Stimulated activated CD4-positive, alpha-beta T cell treated with anti-CD3 and anti-CD28 coated beads, Interleukin-12 subunit alpha, Interleukin-12 subunit beta, amount 100 ng/mL, for 4 hours (primary cell): Measurements from ENCODE around the gene WDR81.
A peak's percentile ranks its signal among the peaks of the same experiment; 100 is the strongest.
"Not testable (repeated sequence)": the region's sequence is repeated elsewhere in the genome, so short reads cannot be mapped to it uniquely, and the experiment has no call there.

Experiments used
- DNase-seq: peaks from one replicate; pipeline ENCODE4 v3.0.0-alpha.2; 2020

The WDR81 gene

DNA sequence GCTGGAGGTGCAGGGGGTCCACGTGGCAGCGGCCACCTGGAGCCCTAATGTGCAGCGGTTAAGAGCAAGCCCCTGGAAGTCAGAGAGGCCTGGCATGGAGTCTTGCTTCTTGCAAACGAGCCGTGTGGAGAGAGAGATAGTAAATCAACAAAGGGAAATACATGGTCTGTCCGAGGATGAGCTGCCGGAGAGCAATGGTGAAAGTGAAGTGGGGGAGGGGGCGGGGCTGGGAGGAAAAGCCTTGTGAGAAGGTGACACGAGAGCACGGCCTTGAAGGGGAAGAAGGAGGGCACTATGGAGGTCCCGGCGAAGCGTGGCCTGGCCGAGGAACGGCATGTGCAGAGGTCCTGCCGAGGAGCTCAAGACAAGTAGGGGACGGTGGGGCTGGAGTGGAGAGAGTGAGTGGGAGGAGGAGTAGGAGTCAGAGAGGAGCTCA lies 31.3 kb downstream of the WDR81 start:
- no peak for DNase-seq

GRCh38 chr17:1758807-1759206 lies 34.3 kb downstream of the WDR81 start:
- no peak for DNase-seq

- no peak for DNase-seq
Measured at GRCh38 chr17:1759529-1759928, 35.0 kb downstream of the WDR81 start.

- no peak for DNase-seq
Measured at GRCh38 chr17:1762233-1762900, 37.9 kb downstream of the WDR81 start.

DNA sequence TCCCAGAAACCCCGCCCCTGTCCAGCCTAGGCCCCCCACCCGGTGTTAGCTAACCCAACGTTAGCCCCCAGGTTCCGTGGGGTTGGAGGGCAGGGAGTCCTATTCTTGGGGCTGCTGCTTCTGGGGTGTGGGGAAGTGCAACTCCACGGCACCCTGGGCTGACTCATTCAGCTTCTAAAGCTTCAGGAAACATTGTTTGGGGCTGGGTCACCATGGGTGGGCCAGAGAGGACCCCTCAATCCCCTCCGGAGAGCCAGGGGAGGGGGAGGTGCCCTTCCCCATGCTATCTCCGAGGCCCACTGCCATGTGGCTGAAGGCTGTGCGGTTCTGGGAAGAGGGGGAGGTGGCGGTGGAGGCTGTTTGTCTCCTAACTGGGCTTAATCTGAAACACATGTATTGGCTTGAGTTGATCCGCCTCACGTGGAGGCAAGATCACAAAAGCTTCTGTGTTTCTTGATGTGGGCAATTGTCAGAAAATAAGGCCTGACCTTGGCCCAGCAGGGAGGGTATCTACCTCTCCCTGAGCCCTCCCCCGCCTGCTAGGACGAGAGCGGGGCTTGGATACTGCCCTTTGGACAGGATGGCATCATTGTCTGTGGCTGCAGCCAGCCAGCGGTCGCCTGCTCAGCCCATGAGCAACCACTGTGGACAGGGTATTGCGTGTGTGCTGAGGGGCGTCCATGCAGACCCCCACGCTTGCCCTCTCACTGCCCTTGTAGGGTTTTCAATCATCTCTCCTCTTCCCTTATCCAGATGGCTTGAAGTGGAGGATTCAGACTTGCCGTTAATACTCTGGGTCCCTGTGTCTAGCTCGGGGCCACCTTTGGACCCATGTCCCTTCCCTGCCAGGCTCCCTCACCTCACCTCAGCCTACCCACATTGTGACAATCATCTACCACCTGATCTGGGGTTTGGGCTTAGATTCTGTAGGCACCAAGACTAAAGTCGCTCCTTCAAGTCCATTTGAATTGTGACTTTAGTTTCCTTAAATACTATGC lies 38.7 kb downstream of the WDR81 start:
- DNase-seq = no peak

DNA sequence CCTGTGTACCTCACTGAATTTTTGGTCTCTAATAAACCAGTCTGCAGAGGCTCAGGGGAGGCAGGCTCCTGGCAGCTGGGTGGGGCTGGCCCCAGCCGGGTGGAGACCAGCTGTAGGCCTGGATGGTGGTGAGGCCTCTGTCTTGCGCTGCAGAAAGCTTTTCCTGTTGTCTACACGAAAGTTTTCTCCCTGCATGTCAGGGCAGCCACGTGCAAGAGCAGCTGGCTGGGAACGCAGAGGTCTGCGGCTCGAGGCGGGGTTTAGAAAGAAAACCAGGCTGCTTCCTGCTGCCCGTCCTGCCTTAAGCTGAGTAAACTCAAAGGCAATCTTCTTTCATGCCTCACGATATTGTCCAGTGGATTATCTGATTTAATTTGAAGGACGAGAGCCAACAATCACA lies 39.8 kb downstream of the WDR81 start:
- peak; percentile 19 for DNase-seq

DNA sequence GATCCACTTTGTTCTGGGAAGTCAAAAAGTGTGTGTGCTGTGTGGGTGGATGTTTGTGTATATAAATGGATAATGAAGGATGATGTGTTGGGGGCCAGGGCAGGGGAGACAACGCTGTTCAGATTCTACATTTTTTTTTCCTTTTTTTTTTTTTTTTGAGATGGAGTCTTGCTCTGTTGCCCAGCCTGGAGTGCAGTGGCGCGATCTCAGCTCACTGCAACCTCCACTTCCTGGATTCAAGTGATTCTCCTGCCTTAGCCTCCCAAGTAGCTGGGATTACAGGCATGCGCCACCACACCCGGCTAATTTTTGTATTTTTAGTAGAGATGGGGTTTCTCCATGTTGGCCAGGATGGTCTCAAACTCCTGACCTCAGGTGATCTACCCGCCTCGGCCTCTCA lies 40.2 kb downstream of the WDR81 start:
- DNase-seq = not testable (repeated sequence)

DNA sequence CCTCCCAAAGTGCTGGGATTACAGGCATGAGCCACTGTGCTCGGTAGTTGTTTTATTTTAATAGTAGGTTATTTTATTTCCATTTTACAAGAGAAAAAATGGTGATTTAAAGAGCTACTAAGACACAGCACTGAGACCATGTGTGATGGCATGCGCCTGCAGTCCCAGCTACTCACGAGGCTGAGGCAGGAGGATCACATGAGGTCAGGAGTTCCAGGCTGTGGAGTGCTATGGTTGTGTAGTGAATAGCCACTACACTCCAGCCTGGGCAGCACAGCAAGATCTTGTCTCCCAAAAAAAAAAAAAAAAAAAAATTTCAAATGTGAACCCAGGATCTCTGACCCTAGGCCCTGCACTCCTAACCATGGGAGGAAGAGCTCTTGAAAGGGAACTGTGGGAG lies 41.1 kb downstream of the WDR81 start:
- DNase-seq = no peak

DNA sequence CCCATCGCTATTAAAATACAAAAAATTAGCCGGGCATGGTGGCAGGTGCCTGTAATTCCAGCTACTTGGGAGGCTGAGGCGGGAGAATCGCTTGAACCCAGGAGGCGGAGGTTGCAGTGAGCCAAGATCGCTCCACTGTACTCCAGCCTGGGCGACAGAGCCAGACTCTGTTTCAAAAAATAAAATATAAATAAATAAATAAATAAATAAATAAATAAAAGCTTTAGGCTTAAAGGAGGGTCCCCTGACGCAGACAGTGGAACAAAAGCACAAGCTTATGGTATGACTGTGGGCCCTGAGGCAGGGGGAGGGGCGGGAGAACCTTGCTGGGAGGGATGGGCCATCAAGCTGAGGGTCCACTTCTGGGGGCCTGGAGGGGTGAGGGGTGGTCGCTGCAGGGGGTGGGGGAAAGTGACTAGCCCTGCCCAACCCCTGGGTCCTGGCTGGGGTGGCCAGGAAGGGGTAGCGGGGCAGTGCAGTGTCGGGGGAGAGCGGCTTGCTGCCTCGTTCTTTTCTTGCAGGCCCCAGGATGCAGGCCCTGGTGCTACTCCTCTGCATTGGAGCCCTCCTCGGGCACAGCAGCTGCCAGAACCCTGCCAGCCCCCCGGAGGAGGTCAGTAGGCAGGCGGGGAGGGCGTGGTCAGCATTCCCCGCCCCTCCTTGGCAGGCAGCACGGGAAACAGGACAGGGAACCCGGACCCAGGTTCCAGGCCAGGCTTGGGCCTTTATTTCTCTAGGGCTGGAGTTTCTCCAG lies 42.1 kb downstream of the WDR81 start:
- DNase-seq = no peak

DNA sequence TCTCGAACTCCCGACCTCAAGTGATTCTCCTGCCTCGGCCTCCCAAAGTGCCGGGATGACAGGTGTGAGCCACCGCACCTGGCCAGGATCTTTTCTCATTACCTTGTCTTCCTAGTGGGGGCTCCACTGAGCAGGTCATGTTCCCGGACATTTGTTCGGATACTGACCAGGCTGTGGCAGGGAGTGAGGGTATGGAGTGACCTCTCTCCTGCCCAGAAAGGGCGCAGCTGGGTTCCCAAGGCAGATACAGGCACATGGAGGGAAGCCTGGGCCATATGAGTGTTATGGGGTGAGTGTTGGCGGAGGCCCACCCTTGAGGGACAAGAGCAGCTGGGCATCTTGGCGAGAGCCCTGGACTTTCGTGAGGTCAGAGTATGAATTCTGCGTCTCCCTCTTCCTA lies 42.9 kb downstream of the WDR81 start:
- no peak for DNase-seq

GRCh38 chr17:1769822-1770477 lies 45.4 kb downstream of the WDR81 start:
- no peak for DNase-seq

DNA sequence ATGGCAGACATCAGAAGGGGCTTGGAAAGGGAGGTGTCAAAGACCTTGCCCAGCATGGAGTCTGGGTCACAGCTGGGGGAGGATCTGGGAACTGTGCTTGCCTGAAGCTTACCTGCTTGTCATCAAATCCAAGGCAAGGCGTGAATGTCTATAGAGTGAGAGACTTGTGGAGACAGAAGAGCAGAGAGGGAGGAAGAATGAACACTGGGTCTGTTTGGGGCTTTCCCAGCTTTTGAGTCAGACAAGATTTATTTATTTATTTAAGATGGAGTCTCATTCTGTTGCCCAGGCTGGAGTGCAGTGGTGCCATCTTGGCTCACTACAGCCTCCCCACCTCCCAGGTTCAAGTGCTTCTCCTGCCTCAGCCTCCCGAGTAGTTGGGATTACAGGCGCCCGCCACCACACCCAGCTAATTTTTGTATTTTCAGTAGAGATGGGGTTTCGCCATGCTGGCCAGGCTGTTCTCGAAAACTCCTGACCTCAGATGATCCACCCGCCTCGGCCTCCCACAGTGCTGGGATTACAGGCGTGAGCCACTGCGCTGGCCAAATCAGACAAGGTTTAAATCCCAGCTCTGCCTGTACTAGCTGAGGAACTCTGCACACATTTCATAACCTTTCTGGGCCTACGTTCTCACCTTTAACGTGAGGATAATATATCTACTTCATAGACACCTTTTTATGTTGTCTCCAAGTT lies 48.6 kb downstream of the WDR81 start:
- not testable (repeated sequence) for DNase-seq

- DNase-seq = no peak
Measured at GRCh38 chr17:1773696-1774181, 49.2 kb downstream of the WDR81 start.

DNA sequence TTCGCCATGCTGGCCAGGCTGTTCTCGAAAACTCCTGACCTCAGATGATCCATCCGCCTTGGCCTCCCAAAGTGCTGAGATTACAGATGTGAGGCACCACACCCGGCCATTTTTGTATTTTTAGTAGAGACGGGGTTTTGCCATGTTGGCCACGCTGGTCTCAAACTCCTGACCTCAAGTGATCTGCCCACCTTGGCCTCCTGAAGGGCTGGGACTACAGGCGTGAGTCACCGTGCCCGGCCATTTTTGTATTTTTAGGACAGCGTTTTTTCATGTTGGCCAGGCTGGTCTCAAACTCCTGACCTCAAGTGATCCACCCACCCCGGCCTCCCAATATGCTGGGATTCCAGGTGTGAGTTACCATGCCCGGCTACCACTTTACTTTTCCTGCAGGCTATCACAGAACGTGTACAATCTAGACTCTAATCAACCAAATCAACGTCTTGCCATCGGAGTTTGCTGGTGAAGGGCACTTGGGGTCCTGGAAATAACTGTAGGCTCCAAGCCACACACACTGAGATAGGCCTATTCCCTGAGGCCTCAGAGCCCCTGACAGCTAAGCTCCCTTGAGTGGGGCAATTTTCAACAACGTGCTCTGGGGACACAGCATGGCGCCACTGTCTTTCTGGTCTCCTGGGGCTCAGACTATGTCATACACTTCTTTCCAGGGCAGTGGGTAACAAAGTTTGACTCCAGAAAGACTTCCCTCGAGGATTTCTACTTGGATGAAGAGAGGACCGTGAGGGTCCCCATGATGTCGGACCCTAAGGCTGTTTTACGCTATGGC lies 50.1 kb downstream of the WDR81 start:
- no peak for DNase-seq

- DNase-seq = no peak
Measured at GRCh38 chr17:1776328-1776727, 51.8 kb downstream of the WDR81 start.

GRCh38 chr17:1776857-1777256 lies 52.4 kb downstream of the WDR81 start:
- DNase-seq = no peak

DNA sequence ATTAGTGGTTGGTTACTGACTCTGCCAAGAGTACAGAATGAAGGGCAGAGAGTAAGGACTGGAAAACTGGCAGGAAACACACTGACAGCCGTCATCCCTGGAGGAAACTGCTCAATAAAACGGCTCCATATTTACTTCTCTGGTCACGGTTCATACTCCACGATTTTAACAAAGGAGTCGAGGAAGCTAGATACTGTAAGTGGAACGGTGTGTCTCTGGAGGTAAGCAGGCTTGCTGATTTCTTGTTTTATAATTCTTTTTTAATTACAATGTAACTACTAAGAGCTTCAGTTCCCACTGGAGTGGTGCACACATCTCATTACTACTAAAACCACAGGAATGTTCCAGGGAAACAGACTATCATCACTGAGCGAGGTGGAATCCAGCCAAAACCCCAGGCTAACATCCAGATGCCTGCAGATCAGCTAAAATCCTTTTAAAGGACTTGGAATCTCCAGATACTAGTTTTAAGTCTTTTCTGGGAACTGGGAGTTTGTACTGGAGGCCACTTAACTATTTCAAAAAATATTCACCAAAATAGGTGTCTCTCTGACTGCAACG lies 55.1 kb downstream of the WDR81 start:
- DNase-seq = no peak

DNA sequence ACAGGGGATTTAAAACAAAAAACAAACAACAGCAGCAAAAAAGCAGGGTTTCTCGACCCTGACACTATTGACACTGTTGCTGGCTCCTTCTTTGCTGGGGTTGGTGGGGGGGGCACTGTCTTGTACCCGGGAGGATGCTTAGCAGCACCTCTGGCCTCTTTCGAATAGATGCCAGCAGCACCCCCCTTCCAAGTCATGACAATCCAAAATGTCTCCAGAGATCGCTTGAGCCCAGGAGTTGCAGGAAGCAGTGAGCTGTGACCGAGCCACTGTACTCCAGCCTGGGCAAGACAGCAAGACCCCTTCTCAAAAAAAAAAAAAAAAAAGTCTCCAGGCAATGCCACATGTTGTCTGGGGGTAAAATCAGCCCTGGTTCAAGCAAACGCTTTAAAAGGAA lies 57.7 kb downstream of the WDR81 start:
- no peak for DNase-seq

GRCh38 chr17:1783271-1783670 lies 58.8 kb downstream of the WDR81 start:
- DNase-seq = no peak

DNA sequence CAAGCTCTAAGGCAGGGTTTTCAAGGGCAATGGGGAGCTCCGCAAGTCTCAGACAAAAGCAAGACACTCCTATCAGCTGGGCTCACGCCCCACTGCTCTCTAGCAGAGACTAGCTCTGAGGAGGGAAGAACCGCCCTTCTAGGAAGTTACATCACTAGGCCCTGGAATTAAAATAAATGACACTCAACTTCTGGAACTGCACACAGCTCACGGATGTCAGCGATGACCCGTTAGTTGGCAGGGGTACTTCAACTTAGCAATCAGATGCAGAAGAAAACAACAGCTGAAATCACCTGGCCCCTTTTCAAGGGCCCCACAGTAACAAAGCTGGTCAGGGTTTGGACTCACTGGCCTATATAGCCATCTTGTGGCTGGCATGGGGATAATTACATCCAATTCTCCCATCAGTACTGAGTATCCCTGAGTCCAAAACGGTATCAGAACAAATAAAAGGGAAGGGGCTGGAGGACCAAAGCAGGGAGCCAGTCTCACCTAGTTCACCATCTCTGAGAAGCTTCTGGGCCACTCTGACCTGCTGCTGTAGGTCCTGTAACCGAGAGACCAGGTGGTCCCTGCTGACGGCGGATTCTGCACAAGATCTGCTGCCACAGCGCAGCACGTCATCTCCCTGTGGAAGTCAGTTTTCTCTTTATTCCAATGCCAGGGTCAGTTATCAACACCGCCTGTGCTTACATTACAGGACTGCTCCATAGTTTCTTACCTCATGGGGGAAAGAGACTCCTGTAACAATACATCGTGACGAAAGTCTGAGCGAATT lies 59.5 kb downstream of the WDR81 start:
- no peak for DNase-seq
